GM23338 (cell line): Measurements from ENCODE around the gene ASCL2. TPM values are rescaled to one million over a fixed set of nuclear protein-coding genes. Genes with fewer than 3 reads are reported as not detected.

Experiments
- ATAC-seq: fragments of 200-7000 bp; cut with Tn5 transposase; 3 replicates; pipeline ENCODE4 v1.9.1; 2020
- DNase-seq: peaks from one replicate; pipeline ENCODE4 v3.0.0-alpha.2; 2015; ENCODE audit warnings: low spot score
- H2AFZ ChIP-seq: fragments of 200-600 bp; sonication (generic); 2 replicates; pipeline ENCODE4 v1.8.0; 2016; ENCODE audit warnings: antibody characterized with exemption, mild to moderate bottlenecking, moderate library complexity
- H3F3A ChIP-seq: fragments of 200-600 bp; sonication (generic); replicated peaks from 2 replicates; pipeline ENCODE4 v1.8.0; 2017; ENCODE audit warnings: antibody characterized with exemption, mixed run types, low read depth
- H3K27ac ChIP-seq: fragments of 200-600 bp; sonication (generic); 2 replicates; pipeline ENCODE4 v1.6.1; 2016; ENCODE audit warnings: low read depth
- H3K27me3 ChIP-seq: fragments of 200-600 bp; sonication (generic); 2 replicates; pipeline ENCODE4 v1.8.0; 2016; ENCODE audit warnings: mild to moderate bottlenecking, mixed run types, moderate library complexity; ENCODE audit not compliant: insufficient read depth
- H3K36me3 ChIP-seq: fragments of 200-600 bp; sonication (generic); 2 replicates; pipeline ENCODE4 v1.8.0; 2016; ENCODE audit warnings: mild to moderate bottlenecking; ENCODE audit not compliant: insufficient read depth
- H3K4me1 ChIP-seq: fragments of 200-600 bp; sonication (generic); 2 replicates; pipeline ENCODE4 v1.8.0; 2016; ENCODE audit warnings: mild to moderate bottlenecking, moderate library complexity; ENCODE audit not compliant: insufficient read depth
- H3K4me2 ChIP-seq: fragments of 200-600 bp; sonication (generic); 2 replicates; pipeline ENCODE4 v1.7.1; 2017; ENCODE audit warnings: mixed run types
- H3K4me3 ChIP-seq: fragments of 200-600 bp; sonication (generic); 2 replicates; pipeline ENCODE4 v1.6.1; 2016; ENCODE audit warnings: mixed run types
- H3K79me2 ChIP-seq: fragments of 200-600 bp; sonication (generic); replicated peaks from 2 replicates; pipeline ENCODE4 v1.8.0; 2017; ENCODE audit warnings: mild to moderate bottlenecking; ENCODE audit not compliant: insufficient read depth
- H3K9me2 ChIP-seq: fragments of 200-600 bp; sonication (generic); 2 replicates; pipeline ENCODE4 v1.8.0; 2017; ENCODE audit not compliant: insufficient read depth
- H4K20me1 ChIP-seq: fragments of 200-600 bp; sonication (generic); replicated peaks from 2 replicates; pipeline ENCODE4 v1.8.0; 2017; ENCODE audit warnings: mild to moderate bottlenecking; ENCODE audit not compliant: insufficient read depth
- H3K27ac Mint-ChIP-seq: 2 replicates; pipeline ENCODE4 v1.8.0; 2020; ENCODE audit warnings: inconsistent platforms, mild to moderate bottlenecking, moderate library complexity, mixed read lengths
- H3K27me3 Mint-ChIP-seq: 3 replicates; pipeline ENCODE4 v1.8.0; 2022; ENCODE audit warnings: low read depth, mild to moderate bottlenecking, moderate library complexity, mixed read lengths, inconsistent platforms; ENCODE audit not compliant: insufficient read depth, poor library complexity
- H3K36me3 Mint-ChIP-seq: 3 replicates; pipeline ENCODE4 v1.8.0; 2021; ENCODE audit warnings: low read depth, mild to moderate bottlenecking, inconsistent platforms, moderate library complexity, mixed read lengths
- H3K4me1 Mint-ChIP-seq: 3 replicates; pipeline ENCODE4 v1.8.0; 2020; ENCODE audit warnings: mild to moderate bottlenecking, inconsistent platforms, mixed read lengths
- H3K4me3 Mint-ChIP-seq: 3 replicates; pipeline ENCODE4 v1.8.0; 2021; ENCODE audit warnings: moderate library complexity, mild to moderate bottlenecking, inconsistent platforms, mixed read lengths
- H3K9me3 Mint-ChIP-seq: 3 replicates; pipeline ENCODE4 v1.8.0; 2020; ENCODE audit warnings: moderate library complexity, mild to moderate bottlenecking, inconsistent platforms, mixed read lengths
- CREB1 ChIP-seq: fragments of 250-450 bp; sonication (Bioruptor Pico); IDR thresholded peaks from 2 replicates; pipeline ENCODE4 v1.5.0; 2020; ENCODE audit warnings: low read depth, mild to moderate bottlenecking, moderate library complexity
- EZH2 ChIP-seq: fragments of 200-600 bp; sonication (generic); IDR thresholded peaks from one replicate; pipeline ENCODE4 v1.8.0; 2017; ENCODE audit warnings: antibody characterized with exemption, mild to moderate bottlenecking, low read depth; ENCODE audit not compliant: unreplicated experiment
- JUNB ChIP-seq: IDR thresholded peaks from one replicate; pipeline ENCODE4 v1.6.1; 2016; ENCODE audit warnings: antibody characterized with exemption; ENCODE audit not compliant: unreplicated experiment
- NANOG ChIP-seq: IDR thresholded peaks from 2 replicates; pipeline ENCODE4 v1.6.1; 2016; ENCODE audit warnings: antibody characterized with exemption, borderline replicate concordance
- STAT1 ChIP-seq: IDR thresholded peaks from one replicate; pipeline ENCODE4 v1.6.1; 2016; ENCODE audit warnings: antibody characterized with exemption; ENCODE audit not compliant: unreplicated experiment
- ZNF114 ChIP-seq: fragments of 250-450 bp; sonication (Bioruptor Pico); IDR thresholded peaks from 2 replicates; pipeline ENCODE4 v1.5.0; 2020; ENCODE audit warnings: mild to moderate bottlenecking, moderate library complexity
- ZNF331 ChIP-seq: fragments of 250-450 bp; sonication (Bioruptor Pico); IDR thresholded peaks from 2 replicates; pipeline ENCODE4 v1.5.0; 2020; ENCODE audit warnings: low read depth, mild to moderate bottlenecking, moderate library complexity
- polyA plus RNA-seq: library from polyadenylated mRNA; unstranded; fragments of >200 nt; fragmentation: Nextera tagmentation; extraction: Ambion mirVana; gene quantifications from 2 replicates; pipeline ENCODE4 v1.2.1, GENCODE V29; 2016
- total RNA-seq: library from RNA; depleted of rRNA; stranded (reverse); fragments of >200 nt; shearing (Covaris generic); gene quantifications from 2 replicates; pipeline ENCODE4 v1.2.3, GENCODE V29; 2014
- TF ChIP-seq, protein P1 (sequence below): IDR thresholded peaks from one replicate; pipeline ENCODE4 v1.6.1; 2018; ENCODE audit warnings: antibody characterized with exemption; ENCODE audit not compliant: unreplicated experiment
- TF ChIP-seq, protein P2 (sequence below): IDR thresholded peaks from 2 replicates; pipeline ENCODE4 v1.6.1; 2016; ENCODE audit warnings: antibody characterized with exemption

The ASCL2 gene
- total and polyA plus RNA-seq, 2 experiments from 2014 or later, result 0.57 to 1.6 TPM

DNA sequence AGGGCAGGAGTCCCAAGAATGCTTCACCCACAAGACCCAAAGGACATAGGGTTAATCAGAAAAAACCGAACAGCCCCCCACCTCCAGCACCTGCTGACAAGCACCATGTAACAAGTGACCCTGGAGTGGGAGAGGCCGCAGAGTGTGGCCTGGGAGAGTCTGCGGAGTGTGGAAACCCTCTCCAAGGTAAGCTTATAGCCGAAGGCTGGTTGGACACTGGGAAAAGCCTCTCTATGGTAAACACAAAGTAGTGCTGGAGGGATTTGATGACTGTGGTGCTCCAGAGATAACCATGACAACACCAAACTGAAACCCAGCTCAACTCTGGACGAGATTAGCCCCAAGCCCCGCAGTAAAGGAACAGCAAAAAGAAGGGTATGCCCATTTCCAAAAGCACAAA lies 19.2 kb downstream of the ASCL2 start:
- Mint-ChIP-seq H3K4me1 (no peaks in the 10 kb centered on the region), H3K36me3 (no peaks in the 10 kb centered on the region), H3K27ac (no peak overlapping the region), H3K9me3 (no peaks in the 10 kb centered on the region), H3K4me3 (no peak overlapping the region), H3K27me3 (peaks cover 14% of the 10 kb centered on the region)
- Histone ChIP-seq H3K36me3 (no peaks in the 10 kb centered on the region), H3F3A (no peaks in the 10 kb centered on the region), H4K20me1 (no peaks in the 10 kb centered on the region), H3K4me2 (no peak overlapping the region), H3K79me2 (no peaks in the 10 kb centered on the region), H3K4me1 (no peaks in the 10 kb centered on the region), H3K27me3 (peaks cover 3% of the 10 kb centered on the region; the same call in 1 of the 2 replicates), H3K27ac (no peak overlapping the region), H3K9me2 (no peaks in the 10 kb centered on the region), H3K4me3 (no peak overlapping the region), H2AFZ (no peak overlapping the region)
- ATAC-seq, result no peak
- DNase-seq, result no peak
- no peak for TF ChIP-seq EZH2
- TF ChIP-seq, protein P1, sequence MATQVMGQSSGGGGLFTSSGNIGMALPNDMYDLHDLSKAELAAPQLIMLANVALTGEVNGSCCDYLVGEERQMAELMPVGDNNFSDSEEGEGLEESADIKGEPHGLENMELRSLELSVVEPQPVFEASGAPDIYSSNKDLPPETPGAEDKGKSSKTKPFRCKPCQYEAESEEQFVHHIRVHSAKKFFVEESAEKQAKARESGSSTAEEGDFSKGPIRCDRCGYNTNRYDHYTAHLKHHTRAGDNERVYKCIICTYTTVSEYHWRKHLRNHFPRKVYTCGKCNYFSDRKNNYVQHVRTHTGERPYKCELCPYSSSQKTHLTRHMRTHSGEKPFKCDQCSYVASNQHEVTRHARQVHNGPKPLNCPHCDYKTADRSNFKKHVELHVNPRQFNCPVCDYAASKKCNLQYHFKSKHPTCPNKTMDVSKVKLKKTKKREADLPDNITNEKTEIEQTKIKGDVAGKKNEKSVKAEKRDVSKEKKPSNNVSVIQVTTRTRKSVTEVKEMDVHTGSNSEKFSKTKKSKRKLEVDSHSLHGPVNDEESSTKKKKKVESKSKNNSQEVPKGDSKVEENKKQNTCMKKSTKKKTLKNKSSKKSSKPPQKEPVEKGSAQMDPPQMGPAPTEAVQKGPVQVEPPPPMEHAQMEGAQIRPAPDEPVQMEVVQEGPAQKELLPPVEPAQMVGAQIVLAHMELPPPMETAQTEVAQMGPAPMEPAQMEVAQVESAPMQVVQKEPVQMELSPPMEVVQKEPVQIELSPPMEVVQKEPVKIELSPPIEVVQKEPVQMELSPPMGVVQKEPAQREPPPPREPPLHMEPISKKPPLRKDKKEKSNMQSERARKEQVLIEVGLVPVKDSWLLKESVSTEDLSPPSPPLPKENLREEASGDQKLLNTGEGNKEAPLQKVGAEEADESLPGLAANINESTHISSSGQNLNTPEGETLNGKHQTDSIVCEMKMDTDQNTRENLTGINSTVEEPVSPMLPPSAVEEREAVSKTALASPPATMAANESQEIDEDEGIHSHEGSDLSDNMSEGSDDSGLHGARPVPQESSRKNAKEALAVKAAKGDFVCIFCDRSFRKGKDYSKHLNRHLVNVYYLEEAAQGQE, result no peak
- no peak for TF ChIP-seq CREB1 (CRISPR knock-in tag)
- no peak for TF ChIP-seq ZNF114
- TF ChIP-seq STAT1, result no peak
- TF ChIP-seq ZNF331 (CRISPR knock-in tag), result no peak

DNA sequence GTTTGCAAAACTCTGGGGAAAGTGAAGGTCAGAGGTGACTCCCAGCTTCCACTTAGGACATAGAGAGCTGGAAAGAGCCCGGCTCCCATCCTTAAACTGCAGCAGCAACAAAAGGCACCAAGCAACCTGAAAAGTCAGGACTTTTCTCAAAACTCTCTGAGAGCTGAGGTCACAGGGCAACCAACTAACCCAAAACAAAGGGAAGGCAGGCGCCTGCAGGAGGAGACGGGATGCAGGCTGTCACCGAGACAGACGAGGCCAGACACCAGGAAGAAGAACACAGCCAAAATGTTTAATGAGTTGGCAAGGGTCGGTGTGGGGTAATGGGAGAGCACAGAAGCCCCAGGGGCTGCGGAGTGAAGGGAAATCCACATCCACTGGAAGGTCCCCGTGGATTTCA lies 19.9 kb downstream of the ASCL2 start:
- Histone ChIP-seq H3K79me2 (no peaks in the 10 kb centered on the region), H4K20me1 (no peaks in the 10 kb centered on the region), H3K4me3 (no peak overlapping the region), H3F3A (no peaks in the 10 kb centered on the region), H2AFZ (no peak overlapping the region), H3K4me2 (no peak overlapping the region), H3K9me2 (no peaks in the 10 kb centered on the region), H3K27ac (no peak overlapping the region), H3K4me1 (no peaks in the 10 kb centered on the region), H3K36me3 (no peaks in the 10 kb centered on the region), H3K27me3 (peaks cover 3% of the 10 kb centered on the region; the same call in 1 of the 2 replicates)
- no peak for ATAC-seq
- H3K36me3 Mint-ChIP-seq, result no peaks in the 10 kb centered on the region
- no peak for DNase-seq
- H3K4me1 Mint-ChIP-seq, result no peaks in the 10 kb centered on the region
- no peak overlapping the region for H3K27ac Mint-ChIP-seq
- no peaks in the 10 kb centered on the region for H3K9me3 Mint-ChIP-seq
- no peak overlapping the region for H3K4me3 Mint-ChIP-seq
- peaks cover 14% of the 10 kb centered on the region for H3K27me3 Mint-ChIP-seq
- TF ChIP-seq ZNF114, result no peak
- no peak for TF ChIP-seq EZH2
- TF ChIP-seq JUNB, result no peak
- TF ChIP-seq, protein P2, sequence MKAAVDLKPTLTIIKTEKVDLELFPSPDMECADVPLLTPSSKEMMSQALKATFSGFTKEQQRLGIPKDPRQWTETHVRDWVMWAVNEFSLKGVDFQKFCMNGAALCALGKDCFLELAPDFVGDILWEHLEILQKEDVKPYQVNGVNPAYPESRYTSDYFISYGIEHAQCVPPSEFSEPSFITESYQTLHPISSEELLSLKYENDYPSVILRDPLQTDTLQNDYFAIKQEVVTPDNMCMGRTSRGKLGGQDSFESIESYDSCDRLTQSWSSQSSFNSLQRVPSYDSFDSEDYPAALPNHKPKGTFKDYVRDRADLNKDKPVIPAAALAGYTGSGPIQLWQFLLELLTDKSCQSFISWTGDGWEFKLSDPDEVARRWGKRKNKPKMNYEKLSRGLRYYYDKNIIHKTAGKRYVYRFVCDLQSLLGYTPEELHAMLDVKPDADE, result no peak
- TF ChIP-seq NANOG, result no peak
- TF ChIP-seq STAT1, result no peak
- TF ChIP-seq, protein P1, result no peak
- no peak for TF ChIP-seq CREB1 (CRISPR knock-in tag)
